Esophagus (tissue), 2 donors: Measurements from ENCODE around the gene FUNDC2. TPM values are rescaled to one million over a fixed set of nuclear protein-coding genes. Genes with fewer than 3 reads are reported as not detected.
A peak's percentile ranks its signal among the peaks of the same experiment; 100 is the strongest.

Source experiments
- H3K27ac ChIP-seq, 2 donors: one replicate each; pipeline ENCODE4 v1.5.1; 2013; ENCODE audit warnings: low read depth in 2 of 2, mild to moderate bottlenecking in 2 of 2, inconsistent platforms in 1 of 2, low read length in 1 of 2, moderate library complexity in 1 of 2
- H3K27me3 ChIP-seq, 2 donors: one replicate each; pipeline ENCODE4 v1.6.1; 2013; ENCODE audit warnings: low read length in 2 of 2, control low read depth in 1 of 2, mild to moderate bottlenecking in 1 of 2; ENCODE audit not compliant: insufficient read depth in 2 of 2, control insufficient read depth in 1 of 2
- H3K36me3 ChIP-seq, 2 donors: one replicate each; pipeline ENCODE4 v1.6.1; 2013; ENCODE audit warnings: low read length in 1 of 2; ENCODE audit not compliant: control insufficient read depth in 2 of 2, insufficient read depth in 2 of 2
- H3K4me1 ChIP-seq, 2 donors: one replicate each; pipeline ENCODE4 v1.6.1; 2013; ENCODE audit warnings: low read length in 1 of 2; ENCODE audit not compliant: control insufficient read depth in 2 of 2, insufficient read depth in 2 of 2
- H3K4me3 ChIP-seq, 2 donors: one replicate each; pipeline ENCODE4 v1.5.1; 2013; ENCODE audit warnings: low read length in 2 of 2, mild to moderate bottlenecking in 2 of 2, low read depth in 1 of 2, moderate library complexity in 1 of 2
- H3K9me3 ChIP-seq, 2 donors: one replicate each; pipeline ENCODE4 v1.6.1; 2013; ENCODE audit warnings: mild to moderate bottlenecking in 2 of 2, low read depth in 1 of 2, low read length in 1 of 2, moderate library complexity in 1 of 2; ENCODE audit not compliant: control insufficient read depth in 2 of 2, insufficient read depth in 1 of 2
- WGBS, 2 donors: extraction: QIAGEN DNeasy Blood & Tissue Kit; methylation state at CpG; one replicate each; pipeline ENCODE4 v1.1.7; 2013; 5-methylcytosine and 5-hydroxymethylcytosine counted together
- polyA plus RNA-seq, 2 donors: library from polyadenylated mRNA; stranded (reverse); fragments of 200-250 nt; gene quantifications; one replicate each; pipeline ENCODE4 v1.2.3, GENCODE V29; 2013
- donor health status: healthy with polysubstance abuse.
- donor health status: Bipolar disorder and iron deficiency.

FUNDC2 gene
- 10 to 100 TPM; 31.8 to 58.4 TPM for polyA plus RNA-seq

GRCh38 chrX:155026727-155027508 is at the start of gene FUNDC2:
Gene FUNDC2 (plus strand): TSS chrX:155026844. CDS start chrX:155026939, 95 bp downstream.
- H3K27me3 ChIP-seq, result no peaks in the 10 kb centered on the region
- WGBS, 2 donors, result 1 to 29% methylated on average over 71 to 82 of the region's 82 CpGs

DNA sequence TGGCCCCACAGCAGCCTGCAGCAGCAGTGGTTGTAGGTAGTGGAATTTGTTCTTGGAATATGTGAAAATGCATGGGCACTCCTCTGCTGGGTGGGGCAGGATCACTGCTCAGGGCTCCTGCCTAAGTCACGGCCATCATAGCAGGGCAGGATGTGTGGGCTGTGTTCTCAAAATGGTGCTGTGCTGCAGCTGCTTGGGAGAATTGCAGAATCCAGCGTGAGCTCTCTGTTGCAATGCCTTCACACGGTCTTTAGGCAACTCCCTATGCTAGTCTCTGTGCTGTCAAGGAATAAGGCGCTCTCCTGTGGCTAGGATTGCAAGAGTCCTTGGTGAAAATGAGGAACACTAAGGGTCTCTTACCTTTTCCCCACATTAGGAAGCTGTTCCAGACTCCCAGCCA is 47.0 kb upstream of the FUNDC2 start:
- WGBS, 2 donors, result 74 to 90% methylated on average over 4 of the region's 4 CpGs
- Histone ChIP-seq H3K4me3 (no peak overlapping the region), H3K9me3 (no peaks in the 10 kb centered on the region), H3K27ac (no peak overlapping the region), H3K4me1 (no peaks in the 10 kb centered on the region), H3K27me3 (no peaks in the 10 kb centered on the region), H3K36me3 (no peaks in the 10 kb centered on the region)

More at GRCh38 chrX:155026727-155027508, at the start of gene FUNDC2:
- H3K4me3 ChIP-seq, result peak within 1 kb of the TSS; percentile 53 to 74
- no peaks in the 10 kb centered on the region for H3K36me3 ChIP-seq
- no peaks in the 10 kb centered on the region for H3K4me1 ChIP-seq
- H3K27ac ChIP-seq, result peak within 1 kb of the TSS; percentile 96 to 98
- no peaks in the 10 kb centered on the region for H3K9me3 ChIP-seq

- H3K36me3 ChIP-seq, result no peaks in the 10 kb centered on the region
- H3K9me3 ChIP-seq, result no peaks in the 10 kb centered on the region
- no peaks in the 10 kb centered on the region for H3K4me1 ChIP-seq
- H3K4me3 ChIP-seq, result peak overlapping the region; percentile 42 to 44
- H3K27ac ChIP-seq, result no peak overlapping the region
- WGBS, 2 donors, result 11 to 13% methylated on average over 11 of the region's 11 CpGs
- H3K27me3 ChIP-seq, result no peaks in the 10 kb centered on the region
Measured at GRCh38 chrX:154980330-154981115, 46.1 kb upstream of the FUNDC2 start.

GRCh38 chrX:154981116-154981411 is 45.6 kb upstream of the FUNDC2 start:
- H3K4me3 ChIP-seq, result no peak overlapping the region

GRCh38 chrX:154986826-154987575 is 39.6 kb upstream of the FUNDC2 start:
- H3K27ac ChIP-seq, result no peak overlapping the region
- no peaks in the 10 kb centered on the region for H3K27me3 ChIP-seq
- H3K4me1 ChIP-seq, result no peaks in the 10 kb centered on the region
- H3K36me3 ChIP-seq, result no peaks in the 10 kb centered on the region
- no peaks in the 10 kb centered on the region for H3K9me3 ChIP-seq
- 51 to 73% methylated on average over 3 of the region's 3 CpGs for WGBS, 2 donors
- no peak overlapping the region for H3K4me3 ChIP-seq

More at GRCh38 chrX:154981116-154981411, 45.6 kb upstream of the FUNDC2 start:
- Histone ChIP-seq H3K36me3 (no peaks in the 10 kb centered on the region), H3K27me3 (no peaks in the 10 kb centered on the region), H3K9me3 (no peaks in the 10 kb centered on the region), H3K4me1 (no peaks in the 10 kb centered on the region), H3K27ac (no peak overlapping the region)
- WGBS, 2 donors, result 14 to 24% methylated on average over 6 of the region's 6 CpGs

GRCh38 chrX:154987940-154988339 is 38.7 kb upstream of the FUNDC2 start:
- Histone ChIP-seq H3K9me3 (no peaks in the 10 kb centered on the region), H3K27me3 (no peaks in the 10 kb centered on the region), H3K36me3 (no peaks in the 10 kb centered on the region), H3K4me1 (no peaks in the 10 kb centered on the region), H3K27ac (no peak overlapping the region), H3K4me3 (no peak overlapping the region)
- WGBS, 2 donors, result 60 to 88% methylated on average over 3 of the region's 3 CpGs

GRCh38 chrX:154988719-154989118 is 37.9 kb upstream of the FUNDC2 start:
- no peak overlapping the region for H3K27ac ChIP-seq

DNA sequence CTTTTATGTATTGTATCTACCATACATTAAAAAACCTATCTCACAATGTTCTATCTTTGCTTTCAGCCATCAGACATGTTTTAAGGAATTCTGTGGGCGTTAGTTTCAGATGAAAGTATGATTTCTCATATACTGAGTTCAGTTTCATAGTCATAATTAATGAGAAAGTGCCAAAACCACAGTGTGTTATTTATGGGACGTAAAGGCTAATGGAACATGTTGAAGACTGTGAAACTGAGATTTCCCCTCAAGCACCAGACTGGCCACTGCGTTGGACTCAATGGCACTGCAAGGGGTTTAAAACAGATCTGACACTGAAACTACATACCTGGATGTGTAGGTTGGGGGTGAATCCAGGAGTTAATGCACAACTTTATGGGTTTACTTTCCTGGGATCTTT is 36.1 kb upstream of the FUNDC2 start:
- H3K27me3 ChIP-seq, result no peaks in the 10 kb centered on the region
- H3K4me1 ChIP-seq, result no peaks in the 10 kb centered on the region
- 55 to 70% methylated on average over 3 of the region's 3 CpGs for WGBS, 2 donors

More at GRCh38 chrX:154988719-154989118, 37.9 kb upstream of the FUNDC2 start:
- H3K27me3 ChIP-seq, result no peaks in the 10 kb centered on the region
- 62 to 70% methylated on average over 3 of the region's 3 CpGs for WGBS, 2 donors
- H3K36me3 ChIP-seq, result no peaks in the 10 kb centered on the region
- H3K9me3 ChIP-seq, result no peaks in the 10 kb centered on the region
- H3K4me1 ChIP-seq, result no peaks in the 10 kb centered on the region
- H3K4me3 ChIP-seq, result no peak overlapping the region

DNA sequence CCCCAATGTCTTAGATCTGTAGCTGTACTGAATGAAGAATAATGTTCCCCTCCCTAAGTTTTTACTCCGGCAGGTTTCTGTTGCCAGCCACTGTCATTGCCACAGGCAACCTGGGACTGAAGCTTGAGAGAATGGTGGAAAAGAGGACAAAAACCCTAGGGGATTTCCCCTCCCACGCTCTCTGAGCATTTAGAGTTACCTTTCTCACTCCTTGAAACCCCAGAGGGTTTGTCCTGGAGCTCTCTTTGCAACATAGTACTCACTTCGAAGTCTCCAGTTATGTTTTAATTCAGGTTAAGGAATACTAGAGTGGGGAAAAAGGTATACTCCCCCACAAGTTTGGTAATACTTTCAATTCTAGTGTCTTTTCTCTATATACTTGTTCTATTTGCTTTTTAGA is 35.6 kb upstream of the FUNDC2 start:
- no peaks in the 10 kb centered on the region for H3K36me3 ChIP-seq
- no peak overlapping the region for H3K4me3 ChIP-seq
- WGBS, 2 donors, result 46 to 58% methylated on average over 3 of the region's 3 CpGs
- no peaks in the 10 kb centered on the region for H3K27me3 ChIP-seq
- H3K4me1 ChIP-seq, result no peaks in the 10 kb centered on the region
- no peaks in the 10 kb centered on the region for H3K9me3 ChIP-seq
- no peak overlapping the region for H3K27ac ChIP-seq

More for the DNA sequence above, 36.1 kb upstream of the FUNDC2 start:
- Histone ChIP-seq H3K9me3 (no peaks in the 10 kb centered on the region), H3K36me3 (no peaks in the 10 kb centered on the region), H3K27ac (no peak overlapping the region), H3K4me3 (no peak overlapping the region)
